Embryonic facial prominence (tissue), 1 donor: Measurements from ENCODE around the gene CHIT1.
"Not testable (repeated sequence)": the region's sequence is repeated elsewhere in the genome, so short reads cannot be mapped to it uniquely, and the experiment has no call there.

ENCODE experiments used
- DNase-seq: peaks from one replicate; pipeline ENCODE4 v3.0.0-alpha.2; 2016; ENCODE audit errors: extremely low spot score

The CHIT1 gene

GRCh38 chr1:203265541-203265940, 36.1 kb upstream of the CHIT1 start:
- no peak for DNase-seq

- DNase-seq: no peak
Observed at GRCh38 chr1:203264052-203264501, 34.6 kb upstream of the CHIT1 start.

- no peak for DNase-seq
Observed at GRCh38 chr1:203263496-203263895, 34.0 kb upstream of the CHIT1 start.

- DNase-seq: not testable (repeated sequence)
Observed at GRCh38 chr1:203256636-203257035, 27.2 kb upstream of the CHIT1 start.

GRCh38 chr1:203254782-203255181, 25.3 kb upstream of the CHIT1 start:
- not testable (repeated sequence) for DNase-seq

- no peak for DNase-seq
Observed at GRCh38 chr1:203252678-203253077, 23.2 kb upstream of the CHIT1 start.

GRCh38 chr1:203251466-203251865, 22.0 kb upstream of the CHIT1 start:
- DNase-seq: no peak

GRCh38 chr1:203250911-203251310, 21.4 kb upstream of the CHIT1 start:
- DNase-seq: no peak

GRCh38 chr1:203244776-203245175, 15.3 kb upstream of the CHIT1 start:
- DNase-seq: no peak

- DNase-seq: not testable (repeated sequence)
Observed at GRCh38 chr1:203241708-203242107, 12.2 kb upstream of the CHIT1 start.

- DNase-seq: no peak
Observed at GRCh38 chr1:203239526-203240305, 10.2 kb upstream of the CHIT1 start.

GRCh38 chr1:203239081-203239480, 9.6 kb upstream of the CHIT1 start:
- no peak for DNase-seq

- DNase-seq: no peak
Observed at GRCh38 chr1:203238535-203238934, 9.1 kb upstream of the CHIT1 start.

- not testable (repeated sequence) for DNase-seq
Observed at GRCh38 chr1:203234901-203235300, 5.4 kb upstream of the CHIT1 start.

GRCh38 chr1:203228670-203229069, 803 bp downstream of the CHIT1 start:
- no peak for DNase-seq

GRCh38 chr1:203227371-203228083, 1.9 kb downstream of the CHIT1 start:
- DNase-seq: no peak

GRCh38 chr1:203225071-203225470, 4.4 kb downstream of the CHIT1 start:
- no peak for DNase-seq

GRCh38 chr1:203223012-203223775, 6.3 kb downstream of the CHIT1 start:
- no peak for DNase-seq

- no peak for DNase-seq
Observed at GRCh38 chr1:203219934-203220333, 9.5 kb downstream of the CHIT1 start.

GRCh38 chr1:203219171-203219570, 10.3 kb downstream of the CHIT1 start:
- DNase-seq: no peak

- no peak for DNase-seq
Observed at GRCh38 chr1:203217668-203218067, 11.8 kb downstream of the CHIT1 start.

GRCh38 chr1:203217139-203217655, 12.3 kb downstream of the CHIT1 start:
- DNase-seq: no peak
